Smooth muscle cell (in vitro differentiated cells): ENCODE results near the gene IL3RA. TPM values are rescaled to one million over a fixed set of nuclear protein-coding genes. Genes with fewer than 3 reads are reported as not detected.
"Not testable (repeated sequence)": the region's sequence is repeated elsewhere in the genome, so short reads cannot be mapped to it uniquely, and the experiment has no call there.

Experiments
- DNase-seq: peaks from one replicate; lab custom pipeline; 2025; ENCODE audit not compliant: unreplicated experiment; lab: John Stamatoyannopoulos, UW
- H2AFZ ChIP-seq: fragments of 200-600 bp; sonication (generic); 2 replicates; pipeline ENCODE4 v1.6.0; 2016; ENCODE audit warnings: antibody characterized with exemption, low read depth, mild to moderate bottlenecking
- H3F3A ChIP-seq: fragments of 200-600 bp; sonication (generic); 2 replicates; pipeline ENCODE4 v1.6.0; 2017; ENCODE audit warnings: antibody characterized with exemption, low read depth
- H3K27ac ChIP-seq: fragments of 200-600 bp; sonication (generic); 2 replicates; pipeline ENCODE4 v1.5.1; 2016; ENCODE audit warnings: low read depth, mild to moderate bottlenecking
- H3K27me3 ChIP-seq: fragments of 200-600 bp; sonication (generic); 2 replicates; pipeline ENCODE4 v1.6.1; 2016; ENCODE audit warnings: low read depth, mild to moderate bottlenecking
- H3K36me3 ChIP-seq: fragments of 200-600 bp; sonication (generic); 2 replicates; pipeline ENCODE4 v1.5.1; 2016; ENCODE audit warnings: low read depth
- H3K4me1 ChIP-seq: fragments of 200-600 bp; sonication (generic); 2 replicates; pipeline ENCODE4 v1.5.1; 2016; ENCODE audit warnings: low read depth
- H3K4me2 ChIP-seq: fragments of 200-600 bp; sonication (generic); 2 replicates; pipeline ENCODE4 v1.6.0; 2016; ENCODE audit warnings: mild to moderate bottlenecking
- H3K4me3 ChIP-seq: fragments of 200-600 bp; sonication (generic); 2 replicates; pipeline ENCODE4 v1.5.1; 2016; ENCODE audit warnings: mild to moderate bottlenecking
- H3K79me2 ChIP-seq: fragments of 200-600 bp; sonication (generic); 2 replicates; pipeline ENCODE4 v1.6.0; 2016; ENCODE audit warnings: low read depth, mild to moderate bottlenecking
- H3K9ac ChIP-seq: fragments of 200-600 bp; sonication (generic); 2 replicates; pipeline ENCODE4 v1.6.0; 2016; ENCODE audit warnings: low read depth
- H3K9me3 ChIP-seq: fragments of 200-600 bp; sonication (generic); replicated peaks from 2 replicates; pipeline ENCODE4 v1.5.1; 2016; ENCODE audit warnings: low read depth
- H4K20me1 ChIP-seq: fragments of 200-600 bp; sonication (generic); 2 replicates; pipeline ENCODE4 v1.6.0; 2016; ENCODE audit warnings: low read depth
- CTCF ChIP-seq: fragments of 200-600 bp; sonication (generic); IDR thresholded peaks from 2 replicates; pipeline ENCODE4 v1.5.1; 2017; ENCODE audit warnings: borderline replicate concordance, mild to moderate bottlenecking, antibody characterized with exemption; ENCODE audit not compliant: insufficient read depth, poor library complexity, severe bottlenecking
- WGBS: methylation state at CpG from one replicate; pipeline ENCODE4 v1.1.7; 2016; ENCODE audit warnings: low lambda C conversion rate; 5-methylcytosine and 5-hydroxymethylcytosine counted together
- polyA plus RNA-seq: library from polyadenylated mRNA; unstranded; fragments of >200 nt; fragmentation: Nextera tagmentation; extraction: Ambion mirVana; gene quantifications from 2 replicates; pipeline ENCODE4 v1.2.1, GENCODE V29; 2016
- total RNA-seq: library from RNA; depleted of rRNA; stranded (reverse); fragments of >200 nt; gene quantifications from 2 replicates; pipeline ENCODE4 v1.2.3, GENCODE V29; 2014

IL3RA gene
- total and polyA plus RNA-seq, 2 experiments from 2014 or later, result 0.24 TPM; not detected in 1

DNA sequence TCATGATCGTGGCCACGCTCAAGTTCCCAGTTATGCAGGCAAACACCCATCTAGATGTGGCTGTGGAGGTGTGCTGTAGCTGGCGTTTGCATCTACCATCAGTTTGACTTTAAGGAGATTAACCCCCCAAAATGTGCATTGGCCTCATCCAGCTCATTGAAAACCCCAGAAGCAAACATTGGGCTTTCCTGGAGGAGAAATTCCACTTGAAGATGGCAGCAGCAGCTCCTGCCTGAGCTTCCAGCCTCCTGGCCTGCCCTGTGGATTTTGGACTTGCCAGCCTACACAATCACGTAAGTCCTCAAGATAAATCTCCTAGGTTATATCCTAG, 85.5 kb downstream of the IL3RA start:
- 97% methylated on average over 4 of the region's 4 CpGs for WGBS
- no peak overlapping the region for H3K27ac ChIP-seq
- DNase-seq, result no peak
- no peak for TF ChIP-seq CTCF
- H3K9me3 ChIP-seq, result peaks cover 2% of the 10 kb centered on the region
- H3K4me1 ChIP-seq, result no peaks in the 10 kb centered on the region
- peaks cover 7% of the 10 kb centered on the region for H3K36me3 ChIP-seq
- no peaks in the 10 kb centered on the region for H3K79me2 ChIP-seq
- H3K4me3 ChIP-seq, result no peak overlapping the region
- no peaks in the 10 kb centered on the region for H3F3A ChIP-seq
- no peaks in the 10 kb centered on the region for H3K27me3 ChIP-seq
- no peak overlapping the region for H3K4me2 ChIP-seq
- H2AFZ ChIP-seq, result no peak overlapping the region
- H4K20me1 ChIP-seq, result no peaks in the 10 kb centered on the region
- H3K9ac ChIP-seq, result no peak overlapping the region

DNA sequence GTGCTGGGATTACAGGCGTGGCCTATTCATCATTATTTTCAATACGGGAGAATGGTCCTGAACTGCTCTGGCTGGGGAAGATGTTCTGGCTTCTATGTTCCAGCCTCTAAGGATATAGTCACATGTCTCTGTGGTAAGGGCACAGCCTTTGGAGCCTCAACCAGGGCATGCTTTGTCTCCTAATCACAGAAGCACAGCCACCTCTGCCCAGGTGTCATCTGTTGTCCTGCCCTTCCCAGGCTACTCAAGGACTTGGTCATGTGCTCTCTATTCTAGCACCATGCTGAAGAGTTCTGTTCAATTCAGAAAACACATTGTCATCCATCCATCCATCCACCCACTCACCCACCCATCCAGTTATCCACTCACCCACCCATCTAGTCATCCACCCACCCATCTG, 86.6 kb downstream of the IL3RA start:
- TF ChIP-seq CTCF, result no peak
- no peak overlapping the region for H3K4me3 ChIP-seq
- DNase-seq, result no peak
- H3K9me3 ChIP-seq, result peaks cover 2% of the 10 kb centered on the region
- H2AFZ ChIP-seq, result no peak overlapping the region
- no peak overlapping the region for H3K9ac ChIP-seq
- H3K79me2 ChIP-seq, result no peaks in the 10 kb centered on the region
- no peaks in the 10 kb centered on the region for H4K20me1 ChIP-seq
- no peaks in the 10 kb centered on the region for H3K27me3 ChIP-seq
- no peaks in the 10 kb centered on the region for H3F3A ChIP-seq
- peaks cover 7% of the 10 kb centered on the region for H3K36me3 ChIP-seq
- no peaks in the 10 kb centered on the region for H3K4me1 ChIP-seq
- no peak overlapping the region for H3K27ac ChIP-seq
- no peak overlapping the region for H3K4me2 ChIP-seq
- whole genome bisulfite sequencing, result 74% methylated on average over 2 of the region's 2 CpGs

DNA sequence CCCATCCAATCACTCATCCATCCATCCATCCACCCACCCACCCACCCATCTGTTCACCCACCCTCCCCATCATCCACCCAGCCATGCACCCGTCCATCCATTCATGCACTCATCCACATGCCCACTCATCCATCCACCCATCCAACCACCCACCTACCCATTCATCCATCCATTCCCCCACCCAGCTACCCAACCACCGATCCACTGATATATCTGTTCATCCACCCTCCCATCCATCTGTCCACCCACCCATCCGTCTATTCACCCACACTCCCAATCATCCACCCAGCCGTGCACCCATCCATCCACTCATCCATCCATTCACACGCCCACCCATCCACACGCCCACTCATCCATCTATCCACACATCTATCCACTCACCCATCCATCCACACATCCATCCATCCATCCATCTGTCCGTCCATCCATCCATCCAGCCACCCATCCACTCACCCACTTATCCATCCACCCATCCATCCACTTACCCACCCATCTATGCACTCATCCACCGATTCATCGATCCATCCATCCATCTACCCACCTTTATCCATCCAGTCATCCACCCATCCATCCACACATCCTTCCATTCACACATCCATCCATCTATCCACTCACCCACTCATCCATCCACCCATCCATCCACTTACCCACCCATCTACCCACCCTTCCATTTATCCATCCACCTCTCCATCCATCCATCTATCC, 87.7 kb downstream of the IL3RA start:
- no peaks in the 10 kb centered on the region for H3F3A ChIP-seq
- no peaks in the 10 kb centered on the region for H4K20me1 ChIP-seq
- 82% methylated on average over 7 of the region's 9 CpGs for WGBS
- no peak overlapping the region for H3K4me2 ChIP-seq
- H3K79me2 ChIP-seq, result no peaks in the 10 kb centered on the region
- peaks cover 2% of the 10 kb centered on the region for H3K9me3 ChIP-seq
- peaks cover 7% of the 10 kb centered on the region for H3K36me3 ChIP-seq
- H3K4me3 ChIP-seq, result no peak overlapping the region
- H3K9ac ChIP-seq, result no peak overlapping the region
- H3K27ac ChIP-seq, result no peak overlapping the region
- no peak for TF ChIP-seq CTCF
- DNase-seq, result no peak
- H3K4me1 ChIP-seq, result no peaks in the 10 kb centered on the region
- H2AFZ ChIP-seq, result no peak overlapping the region
- H3K27me3 ChIP-seq, result no peaks in the 10 kb centered on the region

DNA sequence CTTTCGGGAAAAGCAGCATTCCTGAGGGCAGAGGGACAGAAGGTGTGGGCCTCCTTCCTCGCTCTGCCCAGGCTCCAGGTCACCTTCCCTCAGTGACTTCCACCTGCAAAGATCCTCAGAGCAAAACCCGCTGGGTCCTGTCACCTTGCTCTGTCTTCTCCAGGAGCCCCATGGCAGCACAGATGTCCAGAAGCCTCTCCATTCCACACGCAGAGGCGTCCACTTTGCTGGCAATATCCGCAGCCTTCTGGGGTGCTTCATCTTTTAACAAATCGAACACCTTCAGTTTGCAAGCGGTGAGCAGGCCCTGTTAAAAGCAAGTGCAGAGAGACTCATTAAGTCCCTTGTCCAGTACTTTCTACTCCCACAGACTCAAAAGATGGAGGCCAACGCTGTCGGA, 88.8 kb downstream of the IL3RA start:
- no peaks in the 10 kb centered on the region for H4K20me1 ChIP-seq
- WGBS, result 88% methylated on average over 10 of the region's 10 CpGs
- no peak overlapping the region for H3K27ac ChIP-seq
- peaks cover 2% of the 10 kb centered on the region for H3K9me3 ChIP-seq
- no peak overlapping the region for H2AFZ ChIP-seq
- H3F3A ChIP-seq, result no peaks in the 10 kb centered on the region
- H3K79me2 ChIP-seq, result no peaks in the 10 kb centered on the region
- no peak overlapping the region for H3K9ac ChIP-seq
- H3K36me3 ChIP-seq, result peaks cover 7% of the 10 kb centered on the region
- no peaks in the 10 kb centered on the region for H3K4me1 ChIP-seq
- H3K27me3 ChIP-seq, result no peaks in the 10 kb centered on the region
- no peak for TF ChIP-seq CTCF
- no peak overlapping the region for H3K4me2 ChIP-seq
- H3K4me3 ChIP-seq, result no peak overlapping the region
- no peak for DNase-seq

DNA sequence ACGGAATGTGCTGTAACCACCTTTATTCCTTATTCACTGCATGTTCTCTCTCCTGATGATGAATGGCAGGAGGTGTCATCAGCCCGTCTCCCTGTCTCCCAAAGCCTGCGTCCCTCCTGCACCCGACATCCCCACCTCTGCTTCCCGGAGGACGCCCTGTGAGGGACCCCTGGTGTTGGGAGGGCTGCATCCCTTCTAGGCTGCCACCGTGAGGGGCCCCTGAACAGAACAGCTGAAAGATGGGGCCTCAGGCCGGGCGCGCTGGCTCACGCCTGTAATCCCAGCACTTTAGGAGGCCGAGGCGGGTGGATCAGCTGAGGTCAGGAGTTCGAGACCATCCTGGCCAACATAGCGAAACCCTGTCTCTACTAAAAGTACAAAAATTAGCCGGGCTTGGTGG, 89.7 kb downstream of the IL3RA start:
- H3K36me3 ChIP-seq, H3K9me3 ChIP-seq, H3K4me1 ChIP-seq, H4K20me1 ChIP-seq, H3K9ac ChIP-seq, H3K27me3 ChIP-seq, H3K27ac ChIP-seq, H3K79me2 ChIP-seq, H3F3A ChIP-seq, DNase-seq, H3K4me2 ChIP-seq, H3K4me3 ChIP-seq, H2AFZ ChIP-seq: not testable (repeated sequence)
- 90% methylated on average over 15 of the region's 16 CpGs for WGBS
